ENCODE measurements around the gene CNTNAP2.

CNTNAP2 gene

GRCh38 chr7:147474862-147475261, 1358.3 kb downstream of the CNTNAP2 start:
- no peak for FAIRE-seq
- TF ChIP-seq POLR2AphosphoS5 (IDR thresholded peaks at IDR 0.05; ENCODE audit: low read depth, low read length): no peak
- TF ChIP-seq POLR2A (IDR thresholded peaks at IDR 0.05; ENCODE audit: low read depth, low read length): no peak
- TF ChIP-seq SPI1 (IDR thresholded peaks at IDR 0.05; ENCODE audit: low read depth, low read length): no peak
- TF ChIP-seq TAF1 (IDR thresholded peaks at IDR 0.05; ENCODE audit: low read depth, low read length): no peak
- no peak for TF ChIP-seq PAX5 (IDR thresholded peaks at IDR 0.05; ENCODE audit: insufficient read depth, low read length, severe bottlenecking)
- TF ChIP-seq POU2F2 (IDR thresholded peaks at IDR 0.05; ENCODE audit: low read depth, low read length): no peak
- no peak for DNase-seq (ENCODE audit: insufficient read length, low spot score)

GRCh38 chr7:147477526-147477925, 1360.9 kb downstream of the CNTNAP2 start:
- FAIRE-seq: no peak
- no peak for TF ChIP-seq PAX5 (IDR thresholded peaks at IDR 0.05; ENCODE audit: insufficient read depth, low read length, severe bottlenecking)
- DNase-seq (ENCODE audit: insufficient read length, low spot score): no peak

GRCh38 chr7:147478796-147479195, 1362.2 kb downstream of the CNTNAP2 start:
- FAIRE-seq (no peak), DNase-seq (ENCODE audit: insufficient read length, low spot score) (no peak)
- TF ChIP-seq POLR2AphosphoS5 (IDR thresholded peaks at IDR 0.05; ENCODE audit: low read depth, low read length) (no peak), SPI1 (IDR thresholded peaks at IDR 0.05; ENCODE audit: low read depth, low read length) (no peak), TAF1 (IDR thresholded peaks at IDR 0.05; ENCODE audit: low read depth, low read length) (no peak), POLR2A (IDR thresholded peaks at IDR 0.05; ENCODE audit: low read depth, low read length) (no peak)

GRCh38 chr7:147483634-147484292, 1367.2 kb downstream of the CNTNAP2 start:
- DNase-seq (ENCODE audit: insufficient read length, low spot score): no peak
- FAIRE-seq: no peak
- TF ChIP-seq TAF1 (IDR thresholded peaks at IDR 0.05; ENCODE audit: low read depth, low read length) (no peak), POLR2A (IDR thresholded peaks at IDR 0.05; ENCODE audit: low read depth, low read length) (no peak), PAX5 (IDR thresholded peaks at IDR 0.05; ENCODE audit: insufficient read depth, low read length, severe bottlenecking) (no peak), POU2F2 (IDR thresholded peaks at IDR 0.05; ENCODE audit: low read depth, low read length) (no peak), POLR2AphosphoS5 (IDR thresholded peaks at IDR 0.05; ENCODE audit: low read depth, low read length) (no peak), SPI1 (IDR thresholded peaks at IDR 0.05; ENCODE audit: low read depth, low read length) (no peak)

- DNase-seq (ENCODE audit: insufficient read length, low spot score): no peak
- no peak for TF ChIP-seq POLR2AphosphoS5 (IDR thresholded peaks at IDR 0.05; ENCODE audit: low read depth, low read length)
- TF ChIP-seq POU2F2 (IDR thresholded peaks at IDR 0.05; ENCODE audit: low read depth, low read length): no peak
- no peak for TF ChIP-seq PAX5 (IDR thresholded peaks at IDR 0.05; ENCODE audit: insufficient read depth, low read length, severe bottlenecking)
- TF ChIP-seq TAF1 (IDR thresholded peaks at IDR 0.05; ENCODE audit: low read depth, low read length): no peak
- no peak for TF ChIP-seq SPI1 (IDR thresholded peaks at IDR 0.05; ENCODE audit: low read depth, low read length)
- TF ChIP-seq POLR2A (IDR thresholded peaks at IDR 0.05; ENCODE audit: low read depth, low read length): no peak
- FAIRE-seq: no peak
Observed at GRCh38 chr7:147485660-147486210, 1369.1 kb downstream of the CNTNAP2 start.

GRCh38 chr7:147492606-147493005, 1376.0 kb downstream of the CNTNAP2 start:
- TF ChIP-seq POLR2AphosphoS5 (IDR thresholded peaks at IDR 0.05; ENCODE audit: low read depth, low read length) (no peak), PAX5 (IDR thresholded peaks at IDR 0.05; ENCODE audit: insufficient read depth, low read length, severe bottlenecking) (no peak), TAF1 (IDR thresholded peaks at IDR 0.05; ENCODE audit: low read depth, low read length) (no peak), POLR2A (IDR thresholded peaks at IDR 0.05; ENCODE audit: low read depth, low read length) (no peak), SPI1 (IDR thresholded peaks at IDR 0.05; ENCODE audit: low read depth, low read length) (no peak), POU2F2 (IDR thresholded peaks at IDR 0.05; ENCODE audit: low read depth, low read length) (no peak)
- FAIRE-seq (no peak), DNase-seq (ENCODE audit: insufficient read length, low spot score) (no peak)

GRCh38 chr7:147496209-147496608, 1379.6 kb downstream of the CNTNAP2 start:
- DNase-seq (ENCODE audit: insufficient read length, low spot score) (no peak), FAIRE-seq (no peak)
- TF ChIP-seq SPI1 (IDR thresholded peaks at IDR 0.05; ENCODE audit: low read depth, low read length) (no peak), PAX5 (IDR thresholded peaks at IDR 0.05; ENCODE audit: insufficient read depth, low read length, severe bottlenecking) (no peak), POLR2AphosphoS5 (IDR thresholded peaks at IDR 0.05; ENCODE audit: low read depth, low read length) (no peak), POLR2A (IDR thresholded peaks at IDR 0.05; ENCODE audit: low read depth, low read length) (no peak), TAF1 (IDR thresholded peaks at IDR 0.05; ENCODE audit: low read depth, low read length) (no peak), POU2F2 (IDR thresholded peaks at IDR 0.05; ENCODE audit: low read depth, low read length) (no peak)

- DNase-seq (ENCODE audit: insufficient read length, low spot score) (no peak), FAIRE-seq (no peak)
- TF ChIP-seq TAF1 (IDR thresholded peaks at IDR 0.05; ENCODE audit: low read depth, low read length) (no peak), POLR2AphosphoS5 (IDR thresholded peaks at IDR 0.05; ENCODE audit: low read depth, low read length) (no peak), POLR2A (IDR thresholded peaks at IDR 0.05; ENCODE audit: low read depth, low read length) (no peak), SPI1 (IDR thresholded peaks at IDR 0.05; ENCODE audit: low read depth, low read length) (no peak), PAX5 (IDR thresholded peaks at IDR 0.05; ENCODE audit: insufficient read depth, low read length, severe bottlenecking) (no peak), POU2F2 (IDR thresholded peaks at IDR 0.05; ENCODE audit: low read depth, low read length) (no peak)
Observed at GRCh38 chr7:147497246-147497645, 1380.6 kb downstream of the CNTNAP2 start.

- no peak for TF ChIP-seq POU2F2 (IDR thresholded peaks at IDR 0.05; ENCODE audit: low read depth, low read length)
- no peak for TF ChIP-seq POLR2A (IDR thresholded peaks at IDR 0.05; ENCODE audit: low read depth, low read length)
- no peak for TF ChIP-seq TAF1 (IDR thresholded peaks at IDR 0.05; ENCODE audit: low read depth, low read length)
- no peak for TF ChIP-seq POLR2AphosphoS5 (IDR thresholded peaks at IDR 0.05; ENCODE audit: low read depth, low read length)
- no peak for TF ChIP-seq PAX5 (IDR thresholded peaks at IDR 0.05; ENCODE audit: insufficient read depth, low read length, severe bottlenecking)
- no peak; the same call in 1 of the 2 replicates for TF ChIP-seq SPI1 (IDR thresholded peaks at IDR 0.05; ENCODE audit: low read depth, low read length)
- DNase-seq (ENCODE audit: insufficient read length, low spot score): no peak
- no peak for FAIRE-seq
Observed at GRCh38 chr7:147498081-147498480, 1381.5 kb downstream of the CNTNAP2 start.

GRCh38 chr7:147509035-147509501, 1392.5 kb downstream of the CNTNAP2 start:
- TF ChIP-seq POLR2A (IDR thresholded peaks at IDR 0.05; ENCODE audit: low read depth, low read length): no peak
- no peak for TF ChIP-seq POLR2AphosphoS5 (IDR thresholded peaks at IDR 0.05; ENCODE audit: low read depth, low read length)
- no peak for TF ChIP-seq TAF1 (IDR thresholded peaks at IDR 0.05; ENCODE audit: low read depth, low read length)
- TF ChIP-seq POU2F2 (IDR thresholded peaks at IDR 0.05; ENCODE audit: low read depth, low read length): no peak
- TF ChIP-seq SPI1 (IDR thresholded peaks at IDR 0.05; ENCODE audit: low read depth, low read length): no peak
- TF ChIP-seq PAX5 (IDR thresholded peaks at IDR 0.05; ENCODE audit: insufficient read depth, low read length, severe bottlenecking): no peak
- FAIRE-seq (no peak), DNase-seq (ENCODE audit: insufficient read length, low spot score) (no peak)
